GM20000 (cell line): ENCODE results near the gene DXO.
A peak's percentile ranks its signal among the peaks of the same experiment; 100 is the strongest.
"Not testable (repeated sequence)": the region's sequence is repeated elsewhere in the genome, so short reads cannot be mapped to it uniquely, and the experiment has no call there.

Experiments used
- DNase-seq: peaks from one replicate; pipeline ENCODE4 v3.0.0; 2012; ENCODE audit warnings: low spot score
- TF ChIP-seq, protein P1 (sequence below): IDR thresholded peaks from 2 replicates; pipeline ENCODE4 v1.5.1; 2012; ENCODE audit warnings: mild to moderate bottlenecking, control low read depth; ENCODE audit errors: extremely low read depth, missing control alignments

Gene DXO

GRCh38 chr6:31935021-31935420 is 36.9 kb downstream of the DXO start:
- TF ChIP-seq, protein P1, sequence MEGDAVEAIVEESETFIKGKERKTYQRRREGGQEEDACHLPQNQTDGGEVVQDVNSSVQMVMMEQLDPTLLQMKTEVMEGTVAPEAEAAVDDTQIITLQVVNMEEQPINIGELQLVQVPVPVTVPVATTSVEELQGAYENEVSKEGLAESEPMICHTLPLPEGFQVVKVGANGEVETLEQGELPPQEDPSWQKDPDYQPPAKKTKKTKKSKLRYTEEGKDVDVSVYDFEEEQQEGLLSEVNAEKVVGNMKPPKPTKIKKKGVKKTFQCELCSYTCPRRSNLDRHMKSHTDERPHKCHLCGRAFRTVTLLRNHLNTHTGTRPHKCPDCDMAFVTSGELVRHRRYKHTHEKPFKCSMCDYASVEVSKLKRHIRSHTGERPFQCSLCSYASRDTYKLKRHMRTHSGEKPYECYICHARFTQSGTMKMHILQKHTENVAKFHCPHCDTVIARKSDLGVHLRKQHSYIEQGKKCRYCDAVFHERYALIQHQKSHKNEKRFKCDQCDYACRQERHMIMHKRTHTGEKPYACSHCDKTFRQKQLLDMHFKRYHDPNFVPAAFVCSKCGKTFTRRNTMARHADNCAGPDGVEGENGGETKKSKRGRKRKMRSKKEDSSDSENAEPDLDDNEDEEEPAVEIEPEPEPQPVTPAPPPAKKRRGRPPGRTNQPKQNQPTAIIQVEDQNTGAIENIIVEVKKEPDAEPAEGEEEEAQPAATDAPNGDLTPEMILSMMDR = no peak
- DNase-seq = no peak

DNA sequence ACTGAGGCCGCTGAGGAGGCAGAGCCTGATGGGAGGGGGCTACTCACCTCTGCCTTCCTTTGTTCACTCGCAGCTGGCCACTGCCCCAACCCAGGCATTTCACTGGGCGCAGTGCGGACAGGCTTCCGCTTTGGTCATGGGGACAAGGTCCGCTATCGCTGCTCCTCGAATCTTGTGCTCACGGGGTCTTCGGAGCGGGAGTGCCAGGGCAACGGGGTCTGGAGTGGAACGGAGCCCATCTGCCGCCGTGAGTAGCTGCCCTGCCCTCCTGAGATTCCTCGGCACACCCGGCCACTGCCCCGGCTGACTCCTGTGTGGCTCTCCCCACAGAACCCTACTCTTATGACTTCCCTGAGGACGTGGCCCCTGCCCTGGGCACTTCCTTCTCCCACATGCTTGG is 38.4 kb downstream of the DXO start:
- TF ChIP-seq, protein P1 = no peak

DNA sequence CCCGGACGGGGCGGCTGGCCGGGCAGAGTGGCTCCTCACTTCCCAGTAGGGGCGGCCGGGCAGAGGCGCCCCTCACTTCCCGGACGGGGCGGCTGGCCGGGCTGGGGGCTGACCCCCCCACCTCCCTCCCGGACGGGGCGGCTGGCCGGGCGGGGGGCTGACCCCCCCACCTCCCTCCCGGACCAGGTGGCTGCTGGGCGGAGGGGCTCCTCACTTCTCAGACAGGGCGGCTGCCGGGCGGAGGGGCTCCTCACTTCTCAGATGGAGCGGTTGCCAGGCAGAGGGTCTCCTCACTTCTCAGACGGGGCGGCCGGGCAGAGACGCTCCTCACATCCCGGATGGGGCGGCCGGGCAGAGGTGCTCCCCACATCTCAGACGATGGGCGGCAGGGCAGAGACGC is 39.8 kb downstream of the DXO start:
- DNase-seq = not testable (repeated sequence)

More for the DNA sequence above, 38.4 kb downstream of the DXO start:
- no peak for DNase-seq

DNA sequence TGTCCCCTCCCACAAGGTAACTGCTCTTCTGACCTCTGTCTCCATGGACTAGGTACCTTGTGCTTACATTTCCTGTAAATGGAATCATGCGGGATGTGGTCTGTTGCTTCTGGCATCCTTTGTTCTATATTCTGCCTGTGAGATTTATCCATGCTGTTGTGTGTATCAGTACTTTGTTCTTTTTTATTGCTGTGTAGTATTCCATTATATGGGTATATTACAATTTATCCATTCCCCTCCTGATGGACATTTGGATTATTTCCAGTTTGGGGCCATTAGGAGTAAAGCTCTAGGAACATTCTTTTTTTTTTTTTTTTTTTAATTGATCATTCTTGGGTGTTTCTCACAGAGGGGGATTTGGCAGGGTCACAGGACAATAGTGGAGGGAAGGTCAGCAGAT is 41.0 kb downstream of the DXO start:
- TF ChIP-seq, protein P1 = no peak
- DNase-seq = no peak

DNA sequence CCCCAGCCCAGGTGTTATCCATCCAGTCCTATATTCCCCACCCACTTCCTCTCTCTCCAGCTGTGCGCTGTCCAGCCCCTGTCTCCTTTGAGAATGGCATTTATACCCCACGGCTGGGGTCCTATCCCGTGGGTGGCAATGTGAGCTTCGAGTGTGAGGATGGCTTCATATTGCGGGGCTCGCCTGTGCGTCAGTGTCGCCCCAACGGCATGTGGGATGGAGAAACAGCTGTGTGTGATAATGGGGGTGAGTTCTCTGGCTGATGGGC is 43.3 kb downstream of the DXO start:
- TF ChIP-seq, protein P1 = no peak
- no peak for DNase-seq

- DNase-seq = no peak
- TF ChIP-seq, protein P1 = no peak
These were observed 43.9 kb downstream of the DXO start for GRCh38 chr6:31927863-31928671.

DNA sequence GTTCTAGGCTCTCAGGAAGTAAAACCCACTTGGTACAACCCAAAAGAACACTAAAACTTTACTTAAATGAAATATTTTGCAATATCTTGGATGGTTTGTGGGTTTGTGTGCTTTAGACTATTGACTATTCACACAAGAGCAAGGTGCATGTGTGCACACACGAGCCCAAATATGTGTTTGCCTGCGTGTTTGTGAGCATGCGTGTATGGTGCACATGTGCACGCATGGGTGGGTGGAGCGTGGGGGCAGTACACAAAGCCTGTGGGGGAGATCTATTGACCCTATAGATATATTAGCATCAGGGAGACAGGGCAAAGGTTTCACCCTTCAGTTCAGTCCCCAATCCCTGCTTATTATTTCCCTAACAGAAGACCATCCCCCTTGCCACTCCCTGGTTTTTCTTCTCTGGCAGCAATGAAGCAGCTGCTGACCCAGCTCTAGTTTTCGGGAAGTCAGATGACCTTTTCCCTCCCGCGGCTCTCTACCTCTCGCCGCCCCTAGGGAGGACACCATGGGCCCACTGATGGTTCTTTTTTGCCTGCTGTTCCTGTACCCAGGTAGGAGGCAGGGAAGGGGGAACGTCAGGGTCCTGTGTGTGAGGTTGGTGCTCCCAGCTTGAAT is 44.6 kb downstream of the DXO start, which contains the start of gene C2:
C2 (plus strand) TSS at position 476 of the 621 bp plus-strand sequence; CDS start at position 512, 36 bp downstream.
- no peak for DNase-seq
- TF ChIP-seq, protein P1 = no peak

- no peak for DNase-seq
- TF ChIP-seq, protein P1 = peak; percentile 15
These were observed 49.0 kb downstream of the DXO start for GRCh38 chr6:31922942-31923341.
